AG09319 (cell line): ENCODE results near the gene SUN5.

Experiments used
- DNase-seq: peaks from one replicate; pipeline ENCODE4 v3.0.0-alpha.2; 2010; ENCODE audit warnings: low read depth; ENCODE audit errors: extremely low read depth
- CTCF ChIP-seq: IDR thresholded peaks from 2 replicates; pipeline ENCODE4 v1.5.1; 2011; ENCODE audit warnings: low read depth, mild to moderate bottlenecking, inconsistent platforms, low read length, moderate library complexity

Gene SUN5

GRCh38 chr20:33010674-33011449, 6.6 kb upstream of the SUN5 start:
- no peak for DNase-seq
- no peak for TF ChIP-seq CTCF

- TF ChIP-seq CTCF, result no peak
Measured at GRCh38 chr20:33010133-33010504, 5.9 kb upstream of the SUN5 start.

GRCh38 chr20:33009214-33010132, 5.2 kb upstream of the SUN5 start:
- DNase-seq, result no peak
- no peak for TF ChIP-seq CTCF

More at GRCh38 chr20:33010133-33010504, 5.9 kb upstream of the SUN5 start:
- DNase-seq, result no peak

- no peak for TF ChIP-seq CTCF
- DNase-seq, result no peak
Measured at GRCh38 chr20:33008336-33009213, 4.3 kb upstream of the SUN5 start.

GRCh38 chr20:33007376-33008335, 3.4 kb upstream of the SUN5 start, which contains the start of gene BPIFB2:
Gene BPIFB2 (plus strand): TSS chr20:33007704. CDS start chr20:33008575, 871 bp downstream.
- TF ChIP-seq CTCF, result no peak
- DNase-seq, result no peak

GRCh38 chr20:33006776-33007375, 2.6 kb upstream of the SUN5 start:
- no peak for DNase-seq
- no peak for TF ChIP-seq CTCF
